Caco-2 (cell line): ENCODE data around the gene SHANK3. TPM values are rescaled to one million over a fixed set of nuclear protein-coding genes. Genes with fewer than 3 reads are reported as not detected.
"Not testable (repeated sequence)": the region's sequence is repeated elsewhere in the genome, so short reads cannot be mapped to it uniquely, and the experiment has no call there.

ENCODE experiments used
- BruUV-seq: library from RNA; stranded (reverse); fragments of 400-500 nt; replicated peaks from 2 replicates; lab custom pipeline; 2021; lab: Mats Ljungman, UMichigan
- CTCF ChIA-PET: fragments of 300-600 bp; sonication (Branson Sonifier 250); formaldehyde crosslinking; loops from one replicate; lab custom pipeline; 2022; ENCODE audit warnings: antibody characterized with exemption; lab: Charles Lee
- POLR2A ChIA-PET: fragments of 300-600 bp; sonication (Branson Sonifier 250); formaldehyde crosslinking; loops from one replicate; lab custom pipeline; 2022; ENCODE audit warnings: antibody characterized with exemption; lab: Charles Lee
- DNase-seq, 2 experiments: peaks; one replicate each; pipeline versions ENCODE4 v3.0.0 to v3.0.0-alpha.2; 2020 to 2022
- H3K27me3 ChIP-seq: replicated peaks from 2 replicates; pipeline ENCODE4 v1.6.0; 2011; ENCODE audit warnings: low read length; ENCODE audit not compliant: control insufficient read depth, insufficient read depth
- H3K36me3 ChIP-seq: 2 replicates; pipeline ENCODE4 v1.5.1; 2011; ENCODE audit warnings: low read length; ENCODE audit not compliant: control insufficient read depth, insufficient read depth
- H3K4me1 ChIP-seq: fragments of 250-450 bp; sonication (Bioruptor Pico); 2 replicates; pipeline ENCODE4 v1.5.1; 2020; ENCODE audit warnings: mild to moderate bottlenecking
- H3K4me3 ChIP-seq: 2 replicates; pipeline ENCODE4 v1.5.1; 2011; ENCODE audit warnings: low read depth, mild to moderate bottlenecking, control low read depth, low read length
- H3K9me3 ChIP-seq: fragments of 250-450 bp; sonication (Bioruptor Pico); 2 replicates; pipeline ENCODE4 v1.5.1; 2020; ENCODE audit warnings: mild to moderate bottlenecking, moderate library complexity
- H3K27ac Mint-ChIP-seq: one replicate; pipeline ENCODE4 v1.8.0; 2022; ENCODE audit warnings: mixed read lengths; ENCODE audit not compliant: unreplicated experiment
- H3K27me3 Mint-ChIP-seq: one replicate; pipeline ENCODE4 v1.8.0; 2022; ENCODE audit warnings: mixed read lengths; ENCODE audit not compliant: insufficient read depth, unreplicated experiment
- H3K36me3 Mint-ChIP-seq: one replicate; pipeline ENCODE4 v1.8.0; 2022; ENCODE audit warnings: mild to moderate bottlenecking, mixed read lengths; ENCODE audit not compliant: insufficient read depth, unreplicated experiment
- H3K4me1 Mint-ChIP-seq: one replicate; pipeline ENCODE4 v1.8.0; 2022; ENCODE audit warnings: low read depth, mixed read lengths; ENCODE audit not compliant: unreplicated experiment
- H3K4me3 Mint-ChIP-seq: one replicate; pipeline ENCODE4 v1.8.0; 2022; ENCODE audit warnings: mild to moderate bottlenecking, moderate library complexity, mixed read lengths; ENCODE audit not compliant: unreplicated experiment
- H3K9me3 Mint-ChIP-seq: one replicate; pipeline ENCODE4 v1.8.0; 2022; ENCODE audit warnings: mixed read lengths; ENCODE audit not compliant: unreplicated experiment
- intact Hi-C: fragments of 100-400 bp; cut with micrococcal nuclease; formaldehyde crosslinking; loops from one replicate; pipeline ENCODE4 v1.10.0; 2022; ENCODE audit not compliant: unreplicated experiment
- total RNA-seq: library from RNA; stranded (reverse); gene quantifications from 2 replicates; pipeline ENCODE4 v1.2.3, GENCODE V29; 2022
- TF ChIP-seq, protein P1 (sequence below), 2 experiments: fragments of 200-600 bp in 1 of 2; IDR thresholded peaks; 1 replicate in 1 of 2; 2 replicates in 1 of 2; pipeline versions ENCODE4 v1.5.1 to v1.8.0; 2011 to 2022; ENCODE audit warnings: antibody characterized with exemption in 1 of 2, control low read depth in 1 of 2, inconsistent platforms in 1 of 2, low read depth in 1 of 2, low read length in 1 of 2, mild to moderate bottlenecking in 1 of 2, moderate library complexity in 1 of 2; ENCODE audit not compliant: insufficient read depth in 1 of 2, severe bottlenecking in 1 of 2, unreplicated experiment in 1 of 2

The SHANK3 gene
- total RNA-seq, 1 experiment from 2014 or later, result 4.3 TPM

DNA sequence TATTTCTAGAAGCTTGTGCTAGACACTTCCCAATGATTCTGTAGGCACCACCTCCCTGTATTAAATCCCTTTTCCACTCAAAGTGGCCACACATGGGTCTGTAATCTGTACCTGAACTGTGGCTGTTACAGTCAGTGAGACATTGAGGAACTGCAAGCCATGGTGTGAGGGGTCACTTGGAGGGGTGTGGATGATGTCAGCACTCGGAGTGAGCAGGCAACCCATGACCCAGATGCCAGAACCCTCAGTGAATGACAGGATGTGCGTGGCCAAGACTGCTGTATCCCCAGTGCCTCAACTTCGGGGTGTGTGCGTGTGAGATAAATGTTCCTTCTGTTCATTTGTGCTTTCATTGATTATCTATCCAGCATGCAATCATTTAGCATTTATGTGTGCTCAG is 14.7 kb upstream of the SHANK3 start:
- H3K4me1 ChIP-seq, result no peaks in the 10 kb centered on the region; the same call in 1 of the 2 replicates
- H3K27me3 Mint-ChIP-seq, result peaks cover 4% of the 10 kb centered on the region
- H3K36me3 ChIP-seq, result no peaks in the 10 kb centered on the region
- no peaks in the 10 kb centered on the region for H3K9me3 Mint-ChIP-seq
- H3K4me3 ChIP-seq, result no peak overlapping the region
- no peaks in the 10 kb centered on the region for H3K36me3 Mint-ChIP-seq
- ChIA-PET CTCF (no interaction called here), POLR2A (no interaction called here)
- no peaks in the 10 kb centered on the region for H3K27me3 ChIP-seq
- H3K27ac Mint-ChIP-seq, result no peak overlapping the region
- intact Hi-C loops, result no loop called here
- H3K4me1 Mint-ChIP-seq, result no peaks in the 10 kb centered on the region
- H3K9me3 ChIP-seq, result peaks cover 6% of the 10 kb centered on the region; the same call in 1 of the 2 replicates
- no TSS peak for BruUV-seq
- no peak overlapping the region for H3K4me3 Mint-ChIP-seq
- DNase-seq, result no peak
- TF ChIP-seq, protein P1, sequence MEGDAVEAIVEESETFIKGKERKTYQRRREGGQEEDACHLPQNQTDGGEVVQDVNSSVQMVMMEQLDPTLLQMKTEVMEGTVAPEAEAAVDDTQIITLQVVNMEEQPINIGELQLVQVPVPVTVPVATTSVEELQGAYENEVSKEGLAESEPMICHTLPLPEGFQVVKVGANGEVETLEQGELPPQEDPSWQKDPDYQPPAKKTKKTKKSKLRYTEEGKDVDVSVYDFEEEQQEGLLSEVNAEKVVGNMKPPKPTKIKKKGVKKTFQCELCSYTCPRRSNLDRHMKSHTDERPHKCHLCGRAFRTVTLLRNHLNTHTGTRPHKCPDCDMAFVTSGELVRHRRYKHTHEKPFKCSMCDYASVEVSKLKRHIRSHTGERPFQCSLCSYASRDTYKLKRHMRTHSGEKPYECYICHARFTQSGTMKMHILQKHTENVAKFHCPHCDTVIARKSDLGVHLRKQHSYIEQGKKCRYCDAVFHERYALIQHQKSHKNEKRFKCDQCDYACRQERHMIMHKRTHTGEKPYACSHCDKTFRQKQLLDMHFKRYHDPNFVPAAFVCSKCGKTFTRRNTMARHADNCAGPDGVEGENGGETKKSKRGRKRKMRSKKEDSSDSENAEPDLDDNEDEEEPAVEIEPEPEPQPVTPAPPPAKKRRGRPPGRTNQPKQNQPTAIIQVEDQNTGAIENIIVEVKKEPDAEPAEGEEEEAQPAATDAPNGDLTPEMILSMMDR (IDR thresholded peaks at IDR 0.05; ENCODE audit: insufficient read depth in 1 of 2, low read depth in 1 of 2, low read length in 1 of 2, severe bottlenecking in 1 of 2, unreplicated experiment in 1 of 2), result no peak

GRCh38 chr22:50659711-50660110 is 12.9 kb upstream of the SHANK3 start:
- POLR2A ChIA-PET, H3K27ac Mint-ChIP-seq, intact Hi-C loops, H3K27me3 Mint-ChIP-seq, H3K36me3 Mint-ChIP-seq, H3K4me3 Mint-ChIP-seq, H3K9me3 Mint-ChIP-seq, H3K4me1 Mint-ChIP-seq, CTCF ChIA-PET, BruUV-seq, H3K27me3 ChIP-seq, H3K4me1 ChIP-seq, H3K9me3 ChIP-seq, DNase-seq, H3K36me3 ChIP-seq, H3K4me3 ChIP-seq: not testable (repeated sequence)

DNA sequence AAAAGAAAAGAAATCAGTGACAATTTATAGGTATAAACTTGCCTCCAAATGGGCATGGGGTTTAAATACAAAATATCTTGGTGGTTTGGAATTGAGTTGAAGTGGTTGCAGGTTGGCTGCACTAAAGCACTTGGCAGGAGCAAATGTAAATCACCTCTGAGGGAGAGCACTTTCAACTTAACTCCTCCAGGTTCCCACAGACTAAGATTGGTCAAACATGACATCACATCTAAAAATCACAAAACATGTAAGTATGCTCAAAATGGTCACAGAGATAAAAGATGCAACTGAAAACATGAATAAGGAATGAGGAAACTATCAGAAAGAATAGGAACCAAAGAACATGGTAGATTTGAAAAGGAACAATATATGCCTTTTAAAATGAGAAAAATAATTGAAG is 12.3 kb upstream of the SHANK3 start:
- Mint-ChIP-seq H3K36me3 (no peaks in the 10 kb centered on the region), H3K4me3 (no peak overlapping the region), H3K4me1 (no peaks in the 10 kb centered on the region), H3K9me3 (no peaks in the 10 kb centered on the region), H3K27me3 (peaks cover 5% of the 10 kb centered on the region), H3K27ac (no peak overlapping the region)
- DNase-seq, result no peak
- POLR2A ChIA-PET, result no interaction called here
- intact Hi-C loops, result no loop called here
- Histone ChIP-seq H3K36me3 (no peaks in the 10 kb centered on the region), H3K4me1 (no peaks in the 10 kb centered on the region; the same call in 1 of the 2 replicates), H3K27me3 (no peaks in the 10 kb centered on the region), H3K4me3 (no peak overlapping the region), H3K9me3 (no peaks in the 10 kb centered on the region)
- CTCF ChIA-PET, result interaction anchor here (0.6 kb wide), 1 partner anchor 35 kb away, joined by 9 read pairs; no protein-coding TSS in a partner anchor
- TF ChIP-seq, protein P1 (IDR thresholded peaks at IDR 0.05; ENCODE audit: insufficient read depth in 1 of 2, low read depth in 1 of 2, low read length in 1 of 2, severe bottlenecking in 1 of 2, unreplicated experiment in 1 of 2), result no peak
- BruUV-seq, result no TSS peak

DNA sequence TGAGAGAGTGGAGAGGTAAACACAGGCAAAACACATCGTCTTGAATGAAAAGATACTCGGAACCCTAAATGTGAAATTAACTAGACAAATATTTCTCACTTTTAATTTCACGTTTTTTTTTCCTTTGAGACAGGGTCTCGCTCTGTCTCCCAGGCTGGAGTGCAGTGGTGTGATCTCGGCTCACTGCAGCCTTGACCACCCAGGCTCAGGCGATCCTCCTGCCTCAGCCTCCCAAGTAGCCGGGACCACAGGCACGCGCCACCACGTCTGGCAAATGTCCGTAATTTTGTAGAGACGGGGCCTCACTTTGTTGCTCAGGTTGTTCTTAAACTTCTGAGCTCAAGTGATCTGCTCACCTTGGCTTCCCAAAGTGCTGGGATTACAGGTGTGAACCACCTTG is 7.4 kb upstream of the SHANK3 start:
- H3K4me1 ChIP-seq, result no peaks in the 10 kb centered on the region
- POLR2A ChIA-PET, result no interaction called here

More for the DNA sequence above, 7.4 kb upstream of the SHANK3 start:
- peaks cover 13% of the 10 kb centered on the region for H3K27me3 Mint-ChIP-seq
- no peaks in the 10 kb centered on the region for H3K4me1 Mint-ChIP-seq
- no peaks in the 10 kb centered on the region for H3K9me3 Mint-ChIP-seq
- Histone ChIP-seq H3K27me3 (no peaks in the 10 kb centered on the region), H3K36me3 (no peaks in the 10 kb centered on the region), H3K4me3 (no peak overlapping the region), H3K9me3 (no peaks in the 10 kb centered on the region)
- H3K4me3 Mint-ChIP-seq, result no peak overlapping the region
- TF ChIP-seq, protein P1 (IDR thresholded peaks at IDR 0.05; ENCODE audit: insufficient read depth in 1 of 2, low read depth in 1 of 2, low read length in 1 of 2, severe bottlenecking in 1 of 2, unreplicated experiment in 1 of 2), result no peak
- CTCF ChIA-PET, result no interaction called here
- intact Hi-C loops, result no loop called here
- no peaks in the 10 kb centered on the region for H3K36me3 Mint-ChIP-seq
- H3K27ac Mint-ChIP-seq, result no peak overlapping the region
- BruUV-seq, result no TSS peak
- no peak for DNase-seq
